GM21423 (cell line): ENCODE measurements around the gene SPO11.

Experiments used
- ATAC-seq: cut with Tn5 transposase; IDR thresholded peaks from one replicate; pipeline ENCODE4 v1.9.1; 2021; ENCODE audit warnings: mild to moderate bottlenecking, moderate library complexity; ENCODE audit not compliant: unreplicated experiment

SPO11 gene

DNA sequence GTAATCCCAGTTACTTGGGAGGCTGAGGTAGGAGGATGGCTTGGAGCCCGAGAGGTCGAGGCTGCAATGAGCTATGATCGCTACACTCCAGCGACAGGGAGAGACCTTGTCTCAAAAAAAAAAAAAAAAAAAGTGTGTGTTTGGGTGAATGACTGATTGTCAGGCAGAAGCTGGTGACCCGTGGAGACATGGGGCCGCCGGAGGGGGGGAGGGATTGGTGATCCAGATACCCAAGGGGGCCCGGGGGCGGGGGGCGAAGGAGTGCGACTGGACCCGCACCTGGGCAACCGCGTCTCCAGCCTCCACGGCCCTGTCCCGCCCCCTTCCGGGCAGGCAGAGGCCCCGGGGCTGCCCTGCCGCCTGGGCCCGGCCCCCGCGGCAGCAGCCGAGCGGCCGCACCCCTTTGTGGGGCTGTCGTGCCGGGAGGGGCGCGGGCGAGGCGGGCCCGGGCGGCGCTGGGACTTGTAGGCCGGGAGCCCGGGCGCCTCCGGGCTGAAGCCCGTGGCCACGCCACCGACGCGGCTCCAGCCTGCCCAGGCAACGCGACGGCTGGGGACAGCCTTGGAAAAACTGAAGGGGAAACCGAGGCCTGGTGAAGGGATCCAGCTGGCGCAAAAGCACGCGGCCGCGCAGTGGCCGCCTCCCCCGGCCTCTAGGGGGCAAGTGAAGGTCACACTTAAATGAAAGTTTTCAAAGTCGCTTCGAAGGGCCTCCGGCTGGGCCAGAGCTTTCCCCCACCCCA lies 59.5 kb downstream of the SPO11 start:
- no peak for ATAC-seq

DNA sequence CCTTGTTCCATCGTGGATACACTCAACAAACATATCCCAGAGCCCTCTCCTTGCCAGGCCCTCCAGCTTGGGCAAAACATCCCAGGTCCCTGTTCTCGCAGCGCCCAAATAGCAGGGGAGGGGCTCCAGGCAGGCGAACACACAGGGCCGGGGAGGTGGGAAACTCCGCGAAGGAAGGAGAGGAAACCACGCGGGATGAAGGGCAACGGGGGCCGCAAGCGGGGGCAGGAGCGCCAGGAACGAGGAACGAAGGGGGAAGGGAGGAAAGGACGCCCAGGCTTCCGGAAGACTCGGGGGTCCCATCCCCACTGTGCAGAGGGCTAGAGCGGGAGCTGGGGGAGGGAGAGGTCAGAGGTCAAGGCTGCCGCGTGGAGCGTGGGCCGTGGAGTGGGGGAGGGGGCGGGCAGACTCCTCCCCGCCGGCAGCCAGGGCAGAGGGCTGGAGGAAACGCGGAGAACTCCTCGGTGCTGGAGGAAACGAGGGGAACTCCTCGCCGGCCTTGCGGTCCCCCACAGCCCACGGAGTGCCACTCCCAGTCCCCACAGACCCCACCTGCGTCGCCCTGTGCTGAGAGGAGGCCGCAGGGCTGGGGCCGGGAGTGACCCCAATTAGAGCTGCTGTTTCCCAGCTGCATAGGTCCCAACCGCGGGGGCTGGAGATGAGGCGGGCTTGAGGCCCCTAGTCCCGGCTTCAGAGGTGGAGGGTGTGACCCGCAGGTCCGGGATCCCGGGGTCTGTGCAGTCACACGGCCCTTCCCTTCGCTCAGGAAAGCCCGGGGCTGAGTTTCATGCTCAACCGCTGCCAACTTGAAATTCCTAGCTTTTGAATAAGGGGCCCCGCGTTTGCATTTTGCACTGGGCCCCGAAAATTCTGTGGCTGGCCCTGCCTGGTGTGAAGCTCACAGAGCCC lies 60.3 kb downstream of the SPO11 start:
- no peak for ATAC-seq

DNA sequence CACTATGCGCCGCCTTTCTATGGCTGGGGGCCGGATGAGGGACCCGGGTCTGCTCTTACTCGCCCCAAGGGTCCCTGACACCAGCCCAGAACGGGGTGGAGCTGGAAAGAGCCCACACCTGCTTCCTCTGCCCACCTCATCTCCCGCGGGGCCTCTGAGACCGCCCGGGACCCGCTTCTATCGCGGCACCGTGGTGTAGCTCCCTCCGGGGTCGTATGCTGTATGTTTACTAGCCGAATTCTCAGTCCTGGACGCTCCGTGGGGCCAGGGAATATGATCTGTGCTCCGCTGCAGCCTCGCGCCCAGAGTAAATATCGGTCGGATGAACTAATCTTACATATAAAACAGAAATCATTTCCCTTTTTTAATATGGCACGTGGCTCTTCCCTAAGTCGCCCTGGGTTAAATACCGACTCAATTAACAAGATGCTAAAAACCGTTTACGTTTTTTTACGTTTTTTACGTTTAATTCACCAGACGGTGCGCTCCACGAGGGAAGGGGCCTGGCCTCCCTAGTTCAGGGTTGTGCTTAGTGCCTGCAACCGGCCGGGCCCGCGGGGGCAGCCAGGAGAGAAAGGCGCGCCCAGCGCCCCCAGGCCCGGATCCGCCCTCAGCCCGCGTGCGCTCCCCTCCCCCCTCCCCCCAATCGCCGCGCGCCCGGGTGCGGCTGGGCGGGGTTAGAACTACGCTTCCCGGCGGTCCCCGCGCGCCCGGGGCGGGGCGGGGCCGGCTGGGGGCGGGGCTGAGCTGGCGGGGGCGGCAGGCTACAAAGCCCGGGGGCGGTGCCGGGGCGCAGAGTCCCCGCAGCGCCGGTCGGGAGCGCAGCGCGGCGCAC lies 61.2 kb downstream of the SPO11 start, which contains the start of gene RBM38:
TSS of gene RBM38 (plus strand) at position 793 of the 835 bp plus-strand sequence. CDS start 186 bp downstream, outside the sequence.
- ATAC-seq = peak; percentile 45

DNA sequence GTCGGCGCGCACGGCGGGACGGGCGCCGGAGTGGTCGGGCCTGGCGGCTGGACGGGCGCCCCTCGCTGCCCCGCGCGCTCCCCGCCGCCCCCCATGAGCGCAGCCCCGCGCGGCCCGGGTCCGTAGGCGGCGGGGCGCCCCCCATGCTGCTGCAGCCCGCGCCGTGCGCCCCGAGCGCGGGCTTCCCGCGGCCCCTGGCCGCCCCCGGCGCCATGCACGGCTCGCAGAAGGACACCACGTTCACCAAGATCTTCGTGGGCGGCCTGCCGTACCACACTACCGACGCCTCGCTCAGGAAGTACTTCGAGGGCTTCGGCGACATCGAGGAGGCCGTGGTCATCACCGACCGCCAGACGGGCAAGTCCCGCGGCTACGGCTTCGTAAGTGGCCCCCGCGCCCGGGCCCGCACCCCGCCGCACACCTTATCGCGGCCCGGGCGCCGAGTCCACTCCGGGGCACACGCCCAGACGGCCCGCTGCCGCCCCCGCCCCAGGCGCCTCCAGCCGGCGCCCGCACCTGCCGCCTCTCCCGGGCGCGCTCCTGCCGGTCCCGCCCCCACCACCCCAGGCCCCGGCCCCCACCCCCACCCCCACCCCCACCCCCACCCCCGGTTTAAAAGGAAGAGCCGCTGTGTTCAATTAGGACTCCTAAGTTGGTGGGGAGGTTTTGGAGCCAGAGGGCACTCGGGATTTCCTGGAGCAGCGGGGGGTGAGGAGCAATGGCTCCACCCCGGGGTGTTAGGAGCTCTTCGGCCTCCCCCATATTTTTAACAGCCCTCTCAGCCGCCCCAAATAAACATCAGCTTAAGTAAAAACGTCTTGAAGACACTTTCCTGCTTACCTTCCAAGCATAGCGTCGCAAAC lies 62.1 kb downstream of the SPO11 start:
- ATAC-seq = peak; percentile 1

DNA sequence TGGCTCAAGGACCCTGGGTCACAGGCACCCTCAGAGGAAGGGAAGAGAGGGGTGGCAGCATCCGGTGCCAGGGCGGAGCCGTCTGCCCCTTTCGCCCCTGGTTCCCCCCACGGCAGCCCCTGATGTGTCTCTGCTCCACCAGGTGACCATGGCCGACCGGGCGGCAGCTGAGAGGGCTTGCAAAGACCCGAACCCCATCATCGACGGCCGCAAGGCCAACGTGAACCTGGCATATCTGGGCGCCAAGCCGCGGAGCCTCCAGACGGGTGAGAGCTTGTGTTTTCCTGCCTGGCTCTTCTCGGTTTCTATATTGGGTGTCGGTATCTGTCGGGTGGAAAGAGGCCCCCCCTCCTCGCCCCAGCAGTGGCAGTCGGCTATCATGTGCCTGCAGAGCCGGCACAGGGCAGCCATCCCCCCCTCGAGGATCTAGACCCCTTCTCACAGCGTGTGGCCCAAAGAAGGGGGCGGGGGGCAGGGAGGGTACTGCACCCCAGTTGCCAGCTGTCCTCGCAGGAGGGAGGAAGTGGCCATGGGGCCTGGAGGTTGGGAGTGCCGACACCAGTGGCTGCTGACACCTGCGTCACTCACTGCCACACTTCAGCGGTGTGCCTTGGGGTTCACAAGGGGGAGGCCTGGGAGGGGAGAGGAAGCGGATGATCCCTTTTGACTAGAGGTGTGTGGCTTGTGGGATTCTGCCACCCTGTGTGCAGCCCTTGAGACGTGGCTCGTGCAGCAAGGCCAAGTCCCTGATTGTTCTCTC lies 63.1 kb downstream of the SPO11 start:
- peak; percentile 18 for ATAC-seq
